AG04450 (cell line): ENCODE measurements around the gene ZC3H7A. TPM values are rescaled to one million over a fixed set of nuclear protein-coding genes. Genes with fewer than 3 reads are reported as not detected.
A peak's percentile ranks its signal among the peaks of the same experiment; 100 is the strongest.

Experiments
- CTCF ChIA-PET: fragments of 300-600, 350-600 bp; formaldehyde crosslinking; extraction: SDS; loops from one replicate; lab custom pipeline; 2022; ENCODE audit warnings: antibody characterized with exemption, inconsistent platforms; lab: Charles Lee
- POLR2A ChIA-PET: fragments of 350-600 bp; formaldehyde crosslinking; extraction: SDS; loops from one replicate; lab custom pipeline; 2021; ENCODE audit warnings: antibody characterized with exemption, inconsistent platforms; lab: Yijun Ruan, JAX
- DNase-seq: peaks from one replicate; pipeline ENCODE4 v3.0.0-alpha.2; 2011; ENCODE audit warnings: low read depth, low spot score
- H3K27ac ChIP-seq: one replicate; pipeline ENCODE4 v1.5.1; 2012; ENCODE audit warnings: low read depth, low read length, control low read depth
- H3K27me3 ChIP-seq: one replicate; pipeline ENCODE4 v1.6.0; 2012; ENCODE audit warnings: low read length; ENCODE audit not compliant: control insufficient read depth, insufficient read depth
- H3K4me3 ChIP-seq: 2 replicates; pipeline ENCODE4 v1.5.1; 2011; ENCODE audit warnings: mild to moderate bottlenecking, low read depth, low read length, control low read depth
- H3K9me3 ChIP-seq: 2 replicates; pipeline ENCODE4 v1.5.1; 2012; ENCODE audit warnings: low read length; ENCODE audit not compliant: control insufficient read depth, insufficient read depth
- polyA plus RNA-seq: library from polyadenylated mRNA; depleted of rRNA; stranded (reverse); fragments of >200 nt; gene quantifications from 2 replicates; pipeline ENCODE4 v1.2.3, GENCODE V29; 2011
- TF ChIP-seq, protein P1 (sequence below): IDR thresholded peaks from 2 replicates; pipeline ENCODE4 v1.5.1; 2011; ENCODE audit warnings: low read depth, low read length, control low read depth, inconsistent platforms

The ZC3H7A gene
- polyA plus RNA-seq, 1 experiment: 72.6 TPM

DNA sequence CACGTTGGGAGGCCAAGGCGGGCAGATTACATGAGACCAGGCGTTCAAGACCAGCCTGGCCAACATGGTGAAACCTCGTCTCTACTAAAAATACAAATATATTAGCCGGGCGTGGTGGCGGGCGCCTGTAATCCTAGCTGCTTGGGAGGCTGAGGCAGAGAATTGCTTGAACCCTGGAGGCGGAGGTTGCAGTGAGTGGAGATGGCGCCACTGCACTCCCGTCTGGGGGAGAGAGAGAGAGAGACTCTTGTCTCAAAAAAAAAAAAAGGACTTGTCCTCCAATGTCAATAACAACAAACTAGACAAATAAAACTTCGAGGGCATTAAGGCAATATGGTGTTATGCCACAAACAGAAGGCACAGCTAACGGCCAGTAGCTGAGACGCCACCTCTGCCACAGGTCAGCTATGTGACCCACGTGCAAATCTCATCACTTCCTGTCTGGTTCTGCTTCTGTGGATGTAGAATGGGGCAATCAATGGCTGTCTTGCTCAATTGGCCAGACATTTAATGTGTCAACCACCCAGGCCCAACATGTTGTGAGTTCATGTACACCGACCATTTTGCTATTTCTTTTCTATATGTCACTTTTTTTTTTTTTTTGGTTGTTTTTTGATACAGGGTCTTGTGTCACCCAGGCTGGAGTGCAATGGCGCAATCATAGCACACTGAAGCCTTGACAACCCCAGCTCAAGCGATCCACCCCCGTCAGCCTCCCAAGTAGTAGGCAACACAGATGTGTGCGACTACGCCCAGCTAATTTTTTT lies 53.6 kb downstream of the ZC3H7A start:
- Histone ChIP-seq H3K27ac (peak overlapping the region; percentile 78), H3K4me3 (peak overlapping the region; percentile 86), H3K27me3 (no peaks in the 10 kb centered on the region), H3K9me3 (no peaks in the 10 kb centered on the region)
- CTCF ChIA-PET: interaction anchor here (0.6 to 2.2 kb wide), 4 partner anchors 17 to 101 kb away, joined by 3 to 7 read pairs (median 4); partner anchors contain the start of gene ZC3H7A
- no peak for DNase-seq
- TF ChIP-seq, protein P1, sequence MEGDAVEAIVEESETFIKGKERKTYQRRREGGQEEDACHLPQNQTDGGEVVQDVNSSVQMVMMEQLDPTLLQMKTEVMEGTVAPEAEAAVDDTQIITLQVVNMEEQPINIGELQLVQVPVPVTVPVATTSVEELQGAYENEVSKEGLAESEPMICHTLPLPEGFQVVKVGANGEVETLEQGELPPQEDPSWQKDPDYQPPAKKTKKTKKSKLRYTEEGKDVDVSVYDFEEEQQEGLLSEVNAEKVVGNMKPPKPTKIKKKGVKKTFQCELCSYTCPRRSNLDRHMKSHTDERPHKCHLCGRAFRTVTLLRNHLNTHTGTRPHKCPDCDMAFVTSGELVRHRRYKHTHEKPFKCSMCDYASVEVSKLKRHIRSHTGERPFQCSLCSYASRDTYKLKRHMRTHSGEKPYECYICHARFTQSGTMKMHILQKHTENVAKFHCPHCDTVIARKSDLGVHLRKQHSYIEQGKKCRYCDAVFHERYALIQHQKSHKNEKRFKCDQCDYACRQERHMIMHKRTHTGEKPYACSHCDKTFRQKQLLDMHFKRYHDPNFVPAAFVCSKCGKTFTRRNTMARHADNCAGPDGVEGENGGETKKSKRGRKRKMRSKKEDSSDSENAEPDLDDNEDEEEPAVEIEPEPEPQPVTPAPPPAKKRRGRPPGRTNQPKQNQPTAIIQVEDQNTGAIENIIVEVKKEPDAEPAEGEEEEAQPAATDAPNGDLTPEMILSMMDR: no peak
- POLR2A ChIA-PET: interaction anchor here (0.6 to 3.4 kb wide), 16 partner anchors 14 to 488 kb away, joined by 3 to 29 read pairs (median 4); partner anchors contain the start of genes RSL1D1, SOCS1 and ZC3H7A

DNA sequence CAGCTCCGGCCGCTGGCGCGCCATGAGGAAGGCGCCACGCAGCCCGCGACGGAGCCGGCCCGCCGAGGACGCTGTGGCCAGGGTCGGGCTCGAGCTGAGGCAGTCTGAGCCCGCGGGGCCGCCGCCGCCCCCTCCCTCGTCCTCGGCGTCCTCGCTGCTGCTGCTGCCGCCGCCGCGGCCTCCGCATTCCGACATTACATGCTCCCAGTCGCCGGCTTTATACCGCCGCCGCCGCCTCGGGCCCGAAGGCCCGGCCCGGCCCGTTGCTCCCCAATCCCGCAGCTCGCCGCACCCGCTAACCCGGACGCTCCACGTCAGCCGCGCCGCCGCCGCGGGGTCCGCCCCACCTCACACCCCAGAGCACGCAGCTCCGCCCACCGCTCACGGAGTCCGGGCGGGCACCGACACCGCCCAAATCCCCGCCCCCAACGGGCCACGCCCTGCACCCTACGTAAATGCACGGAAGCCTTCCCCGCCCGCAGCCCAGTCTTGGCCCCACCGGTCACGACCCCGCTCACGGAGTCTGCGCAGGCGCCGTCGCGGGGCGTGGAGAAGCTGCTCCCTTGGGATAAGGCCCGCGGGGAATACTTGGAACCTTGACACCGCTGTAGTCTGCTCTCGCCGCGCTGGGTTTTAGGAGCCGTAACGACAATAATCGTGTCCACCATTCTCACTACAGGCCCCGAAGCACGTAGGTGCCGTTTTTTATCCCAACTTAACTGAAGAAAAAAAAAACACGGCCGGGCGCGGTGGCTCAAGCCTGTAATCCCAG lies 54.3 kb downstream of the ZC3H7A start, which contains the start of gene TXNDC11:
TXNDC11 (minus strand) TSS at position 322 of the 772 bp plus-strand sequence; CDS start at position 195, 127 bp downstream.
- H3K4me3 ChIP-seq: peak within 1 kb of the TSS; percentile 86
- TF ChIP-seq, protein P1: no peak
- H3K27ac ChIP-seq: peak within 1 kb of the TSS; percentile 78
- DNase-seq: peak; percentile 93
- CTCF ChIA-PET: interaction anchor here (0.6 to 2.2 kb wide), 6 partner anchors 9 to 100 kb away, joined by 3 to 7 read pairs (median 4); partner anchors contain the start of gene ZC3H7A
- no peaks in the 10 kb centered on the region for H3K27me3 ChIP-seq
- POLR2A ChIA-PET: interaction anchor here (0.6 to 3.4 kb wide), 18 partner anchors 15 to 799 kb away, joined by 3 to 29 read pairs (median 4); partner anchors contain the start of genes CLEC16A, RSL1D1, SOCS1 and ZC3H7A
- no peaks in the 10 kb centered on the region for H3K9me3 ChIP-seq

DNA sequence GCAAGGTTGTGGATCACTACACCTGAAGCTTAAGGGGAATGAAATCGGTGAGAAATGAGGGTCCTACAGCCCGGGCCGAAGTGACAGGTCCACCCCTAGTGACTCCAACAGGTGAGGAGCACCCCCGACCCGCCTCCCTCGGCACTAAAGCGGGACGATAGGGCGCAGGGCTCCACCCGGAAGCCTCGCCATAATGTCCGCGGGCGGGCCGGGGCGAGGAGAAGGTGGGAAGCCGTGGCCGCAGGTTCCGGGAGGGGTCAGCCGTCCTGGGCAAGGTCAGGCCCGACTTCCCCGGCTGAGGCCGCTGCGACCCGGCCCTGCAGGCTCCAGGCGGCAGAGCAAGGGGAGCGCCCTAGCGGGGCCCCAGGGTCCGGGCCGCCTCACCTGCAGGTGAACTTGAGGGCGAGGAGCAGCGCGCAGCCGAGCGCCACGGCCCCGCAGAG lies 54.9 kb downstream of the ZC3H7A start:
- no peak for DNase-seq
- no peaks in the 10 kb centered on the region for H3K27me3 ChIP-seq
- peak overlapping the region; percentile 21 for H3K27ac ChIP-seq
- CTCF ChIA-PET: interaction anchor here (1.0 to 2.2 kb wide), 5 partner anchors 10 to 356 kb away, joined by 3 to 7 read pairs (median 4); partner anchors contain the start of gene ZC3H7A
- TF ChIP-seq, protein P1: no peak
- POLR2A ChIA-PET: interaction anchor here (0.7 to 3.4 kb wide), 13 partner anchors 16 to 798 kb away, joined by 3 to 29 read pairs (median 4); partner anchors contain the start of genes CLEC16A, RSL1D1, SOCS1 and ZC3H7A
- H3K4me3 ChIP-seq: peak overlapping the region; percentile 86
- H3K9me3 ChIP-seq: no peaks in the 10 kb centered on the region

DNA sequence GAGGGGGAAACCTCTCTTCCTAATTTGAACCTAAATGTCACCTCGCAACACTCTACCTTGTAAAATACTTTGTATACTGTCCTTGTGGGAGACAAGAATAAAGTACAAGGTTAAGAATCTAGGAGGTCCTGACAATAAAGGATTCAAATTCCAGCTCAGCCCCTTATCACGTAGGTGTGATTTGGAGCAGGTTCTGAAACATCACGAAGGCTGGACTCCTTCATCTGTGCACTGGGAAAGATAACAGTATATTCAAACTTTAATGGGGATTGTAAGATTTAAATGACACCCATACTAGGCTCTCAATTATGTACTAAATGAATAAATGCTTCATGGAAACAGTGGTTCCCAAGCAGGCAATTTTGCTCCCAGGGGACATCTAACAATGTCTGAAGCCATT lies 56.5 kb downstream of the ZC3H7A start:
- H3K4me3 ChIP-seq: peak overlapping the region; percentile 86
- H3K27me3 ChIP-seq: no peaks in the 10 kb centered on the region
- ChIA-PET POLR2A (interaction anchor here (0.5 kb wide), 1 partner anchor 520 kb away, joined by 4 read pairs; no protein-coding TSS in a partner anchor), CTCF (no interaction called here)
- H3K27ac ChIP-seq: no peak overlapping the region
- no peaks in the 10 kb centered on the region for H3K9me3 ChIP-seq
- TF ChIP-seq, protein P1: no peak
- no peak for DNase-seq
